HK-2 (cell line): ENCODE results near the gene NFKBIA.
"Not testable (repeated sequence)": the region's sequence is repeated elsewhere in the genome, so short reads cannot be mapped to it uniquely, and the experiment has no call there.

Experiments
- DNase-seq: peaks from one replicate; pipeline ENCODE4 v3.0.0-alpha.2; 2018; ENCODE audit not compliant: unreplicated experiment

The NFKBIA gene

DNA sequence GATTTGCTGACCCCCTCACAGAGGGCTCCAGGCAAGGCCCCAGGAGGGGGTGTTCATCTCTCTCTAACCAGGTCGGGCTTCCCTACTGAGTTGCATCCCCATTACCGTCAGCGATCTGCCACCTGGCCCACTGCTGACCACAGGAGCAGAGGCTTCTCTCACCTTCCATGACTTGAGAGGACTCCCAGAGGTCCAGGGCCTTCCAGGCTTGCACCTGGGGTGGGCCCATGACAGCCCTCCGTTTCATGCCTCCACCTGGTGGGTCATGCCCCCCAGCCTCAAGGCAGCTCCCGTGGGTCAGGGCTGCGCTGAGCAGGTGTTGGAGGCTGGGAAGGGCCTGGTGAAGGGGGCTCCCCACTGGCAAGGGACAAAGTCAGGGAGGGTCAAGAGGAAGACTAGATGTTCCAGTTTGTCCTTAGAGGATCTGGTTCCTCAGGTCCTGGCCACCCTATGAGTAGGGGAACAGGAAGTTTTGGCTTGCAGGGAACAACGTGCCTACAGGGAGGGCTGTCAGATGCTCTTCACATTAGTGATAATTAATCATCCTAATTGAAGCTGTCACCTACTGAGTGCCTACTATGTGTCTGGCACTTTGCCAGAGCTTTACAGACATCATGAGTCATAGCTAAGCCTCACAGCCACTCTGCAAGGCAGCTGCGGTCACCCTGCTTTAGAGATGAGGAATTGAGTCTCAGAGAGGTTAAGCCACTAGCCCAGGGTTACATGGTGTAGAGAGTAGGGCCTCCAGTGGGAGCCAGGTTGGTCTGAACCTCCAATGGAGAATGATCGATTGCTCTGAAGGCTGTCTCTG lies 13.8 kb downstream of the NFKBIA start:
- peak; percentile 19 for DNase-seq

- DNase-seq, result no peak
These were observed 15.3 kb downstream of the NFKBIA start for GRCh38 chr14:35389315-35389667.

DNA sequence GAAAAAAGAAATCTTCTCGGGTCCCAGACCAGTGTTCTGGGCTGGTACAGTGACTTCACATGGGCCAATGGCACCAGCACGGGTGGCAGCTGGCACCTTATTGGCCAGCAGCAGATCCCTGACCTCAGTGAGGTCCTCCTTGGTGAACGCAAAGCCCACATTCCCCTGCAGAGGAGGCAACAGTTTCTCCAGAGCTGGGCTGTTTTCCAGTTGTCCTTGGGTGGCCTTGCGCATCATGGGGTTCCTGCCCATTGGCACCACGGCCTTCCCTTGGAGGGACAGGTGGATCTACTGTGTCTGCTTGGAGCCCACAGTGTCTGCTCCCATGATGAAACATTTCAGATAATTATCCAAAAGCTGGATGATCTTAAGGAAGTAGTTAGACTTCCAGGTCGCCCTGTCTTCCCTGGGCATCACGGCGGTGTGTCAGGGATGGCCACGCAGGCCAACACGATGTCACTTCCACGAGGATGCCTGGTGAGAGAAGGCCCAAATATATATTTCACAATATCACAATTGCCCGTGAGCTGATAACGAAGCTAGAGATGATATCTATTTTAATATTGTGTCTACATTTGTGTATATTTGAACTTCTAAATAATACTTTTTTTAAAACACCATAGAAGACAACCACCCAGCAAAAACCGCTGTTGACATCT lies 15.8 kb downstream of the NFKBIA start:
- no peak for DNase-seq

GRCh38 chr14:35387713-35388579 lies 16.6 kb downstream of the NFKBIA start:
- no peak for DNase-seq

DNA sequence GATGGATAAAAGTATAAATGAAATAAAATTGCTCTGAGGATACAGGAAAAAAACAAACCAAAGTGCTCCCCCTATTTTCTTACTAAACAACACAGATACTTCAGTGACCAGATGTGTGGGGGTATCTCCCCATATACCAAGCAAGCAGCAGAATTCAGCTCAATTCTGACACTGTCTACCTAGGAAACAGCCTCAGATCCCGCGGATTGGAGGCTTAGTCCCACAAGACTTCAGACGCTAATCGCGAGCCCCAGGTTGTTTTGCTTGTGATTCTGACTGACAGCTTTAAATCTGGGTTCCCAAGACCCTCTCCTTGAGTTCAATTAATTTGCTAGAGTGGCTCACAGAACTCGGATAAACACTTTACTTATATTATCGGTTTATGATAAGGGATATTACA lies 17.3 kb downstream of the NFKBIA start:
- DNase-seq, result no peak

- DNase-seq, result no peak
These were observed 17.9 kb downstream of the NFKBIA start for GRCh38 chr14:35386673-35387125.

- peak; percentile 83 for DNase-seq
These were observed 19.3 kb downstream of the NFKBIA start for GRCh38 chr14:35385042-35385839.

GRCh38 chr14:35384455-35385041 lies 20.0 kb downstream of the NFKBIA start:
- no peak for DNase-seq

DNA sequence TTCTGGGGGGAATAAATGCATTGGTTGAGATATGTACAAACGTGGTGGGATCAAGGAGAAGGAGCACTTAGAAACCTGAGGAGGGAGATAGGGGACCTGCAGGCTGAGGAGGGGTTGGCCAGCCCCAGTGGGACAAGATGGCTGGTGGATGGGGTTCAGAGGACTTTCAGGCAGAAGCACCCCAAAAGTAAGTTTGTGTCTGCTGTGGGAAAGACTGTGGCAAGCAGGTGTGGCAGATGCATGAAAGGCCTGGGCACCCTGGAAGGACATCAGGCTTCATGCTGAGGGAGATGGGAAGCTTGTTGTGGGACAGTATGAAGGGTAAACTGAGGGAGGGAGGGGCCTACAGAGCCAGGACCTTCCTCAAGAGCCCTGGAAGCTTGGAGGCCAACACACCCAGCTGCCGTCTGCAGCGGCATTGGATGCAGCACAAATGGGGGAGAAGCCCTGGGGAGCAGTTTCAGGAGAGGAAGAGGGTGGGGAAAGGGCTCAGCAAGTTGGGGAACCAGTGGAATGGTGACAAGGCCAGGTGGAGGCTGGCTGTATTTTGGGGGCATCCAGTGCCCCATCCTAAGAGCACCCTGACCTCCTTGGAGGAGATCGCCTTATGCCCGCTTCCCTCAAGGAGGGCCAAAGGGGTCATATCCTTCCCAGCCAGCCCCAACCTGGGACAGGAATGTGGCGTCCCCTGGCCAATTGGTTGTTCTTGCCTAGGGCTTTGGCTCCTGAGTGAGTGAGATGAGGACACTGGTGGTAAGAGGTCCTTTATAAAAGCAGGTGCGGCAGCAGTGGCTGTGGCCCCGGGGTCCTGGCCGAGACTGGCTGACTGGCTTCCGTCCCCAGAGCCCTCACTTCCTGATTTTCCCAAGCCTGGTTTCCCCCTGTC lies 20.7 kb downstream of the NFKBIA start:
- no peak for DNase-seq

DNA sequence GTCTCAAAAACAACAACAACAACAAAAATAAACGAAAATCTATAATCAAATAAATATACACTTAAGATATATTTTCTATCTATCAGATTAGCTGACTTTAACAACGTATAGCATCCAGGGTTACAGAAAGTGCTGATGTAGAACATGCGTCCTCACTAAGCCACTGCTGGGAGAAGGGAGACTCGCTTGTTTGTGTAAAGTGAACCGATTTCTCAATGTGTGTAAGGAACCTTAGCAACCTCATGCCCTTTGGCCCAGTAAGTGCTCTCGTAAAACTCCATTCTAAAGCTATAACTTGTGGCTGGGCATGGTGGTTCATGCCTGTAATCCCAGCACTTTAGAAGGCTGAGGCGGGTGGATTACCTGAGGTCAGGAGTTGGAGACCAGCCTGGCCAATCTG lies 23.8 kb downstream of the NFKBIA start:
- DNase-seq, result no peak

- DNase-seq, result not testable (repeated sequence)
These were observed 25.2 kb downstream of the NFKBIA start for GRCh38 chr14:35379234-35379933.

GRCh38 chr14:35378425-35379233 lies 25.9 kb downstream of the NFKBIA start:
- DNase-seq, result no peak

- no peak for DNase-seq
These were observed 29.0 kb downstream of the NFKBIA start for GRCh38 chr14:35375558-35376025.

DNA sequence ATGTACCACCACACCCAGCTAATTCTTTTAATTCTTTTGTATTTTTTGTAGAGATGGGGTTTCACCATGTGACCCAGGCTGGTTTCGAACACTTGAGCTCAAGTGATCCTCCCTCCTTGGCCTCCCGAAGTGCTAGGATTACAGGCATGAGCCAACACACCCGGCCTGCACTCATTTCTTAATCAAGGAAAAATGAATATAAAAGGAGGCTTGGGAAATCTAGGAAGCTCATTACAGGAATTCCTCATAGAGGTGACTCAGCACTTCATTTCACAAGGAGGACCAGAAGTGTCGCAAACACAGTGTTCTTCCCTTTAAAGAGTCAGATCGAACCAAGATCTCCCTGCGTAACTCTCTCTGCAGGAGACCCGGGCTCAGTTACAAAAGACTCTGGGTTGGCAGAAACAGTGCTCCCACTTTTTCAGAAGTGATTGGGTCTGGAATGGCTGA lies 30.3 kb downstream of the NFKBIA start:
- DNase-seq, result peak; percentile 27

- DNase-seq, result not testable (repeated sequence)
These were observed 31.3 kb downstream of the NFKBIA start for GRCh38 chr14:35373208-35373607.

DNA sequence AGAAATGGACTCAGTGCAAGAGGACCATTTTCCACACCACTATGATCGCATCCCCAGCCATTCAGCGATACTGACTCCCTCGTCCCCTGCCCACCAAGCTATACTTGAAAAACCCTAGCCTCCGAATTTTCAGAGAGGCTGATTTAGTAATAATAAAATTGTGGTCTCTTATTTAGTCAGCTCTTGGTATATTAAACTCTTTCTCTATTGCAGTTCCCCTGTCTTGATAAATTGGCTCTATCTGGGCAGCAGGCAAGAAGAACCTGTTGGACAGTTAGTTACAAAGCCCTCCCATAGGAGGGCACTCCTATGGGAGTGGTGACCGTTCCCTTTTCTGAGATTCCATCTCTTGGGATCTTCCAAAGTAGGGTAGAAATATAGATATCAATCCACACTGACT lies 33.6 kb downstream of the NFKBIA start:
- DNase-seq, result no peak

GRCh38 chr14:35369701-35370191 lies 34.8 kb downstream of the NFKBIA start:
- DNase-seq, result no peak
